Measurements from ENCODE around the gene CNTNAP2.

GRCh38 chr7:146874722-146875121 is 758.1 kb downstream of the CNTNAP2 start:
- TF ChIP-seq CTCF (IDR thresholded peaks at IDR 0.05 in 4 of 5, conservative IDR thresholded peaks at IDR 0.05 in 1 of 5): no peak
- no peak for TF ChIP-seq POLR2A (IDR thresholded peaks at IDR 0.05)

Data from gastrocnemius medialis (tissue), 4 donors.